Measurements from ENCODE around the gene PHF20. TPM values are rescaled to one million over a fixed set of nuclear protein-coding genes. Genes with fewer than 3 reads are reported as not detected.

The PHF20 gene
- total and polyA plus RNA-seq, 9 donors, result 17.6 to 70.0 (median 47.0) TPM

GRCh38 chr20:35978041-35978513 lies 206.3 kb downstream of the PHF20 start:
- 90 to 94% (median 93%) methylated on average over 9 of the region's 9 CpGs for WGBS, 3 donors
- Histone ChIP-seq H3K27ac (no peak overlapping the region), H3K4me1 (ENCODE audit: insufficient read depth) (no peaks in the 10 kb centered on the region), H3K36me3 (no peaks in the 10 kb centered on the region), H3K27me3 (no peaks in the 10 kb centered on the region), H3K4me3 (no peak overlapping the region), H3K9me3 (no peaks in the 10 kb centered on the region)
- TF ChIP-seq POLR2A (IDR thresholded peaks at IDR 0.05) (no peak), EP300 (IDR thresholded peaks at IDR 0.05) (no peak)
- TF ChIP-seq, protein P1, sequence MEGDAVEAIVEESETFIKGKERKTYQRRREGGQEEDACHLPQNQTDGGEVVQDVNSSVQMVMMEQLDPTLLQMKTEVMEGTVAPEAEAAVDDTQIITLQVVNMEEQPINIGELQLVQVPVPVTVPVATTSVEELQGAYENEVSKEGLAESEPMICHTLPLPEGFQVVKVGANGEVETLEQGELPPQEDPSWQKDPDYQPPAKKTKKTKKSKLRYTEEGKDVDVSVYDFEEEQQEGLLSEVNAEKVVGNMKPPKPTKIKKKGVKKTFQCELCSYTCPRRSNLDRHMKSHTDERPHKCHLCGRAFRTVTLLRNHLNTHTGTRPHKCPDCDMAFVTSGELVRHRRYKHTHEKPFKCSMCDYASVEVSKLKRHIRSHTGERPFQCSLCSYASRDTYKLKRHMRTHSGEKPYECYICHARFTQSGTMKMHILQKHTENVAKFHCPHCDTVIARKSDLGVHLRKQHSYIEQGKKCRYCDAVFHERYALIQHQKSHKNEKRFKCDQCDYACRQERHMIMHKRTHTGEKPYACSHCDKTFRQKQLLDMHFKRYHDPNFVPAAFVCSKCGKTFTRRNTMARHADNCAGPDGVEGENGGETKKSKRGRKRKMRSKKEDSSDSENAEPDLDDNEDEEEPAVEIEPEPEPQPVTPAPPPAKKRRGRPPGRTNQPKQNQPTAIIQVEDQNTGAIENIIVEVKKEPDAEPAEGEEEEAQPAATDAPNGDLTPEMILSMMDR (IDR thresholded peaks at IDR 0.05), result no peak
- no peak for DNase-seq
- intact Hi-C loops (cut with DNase I), result no loop called here

DNA sequence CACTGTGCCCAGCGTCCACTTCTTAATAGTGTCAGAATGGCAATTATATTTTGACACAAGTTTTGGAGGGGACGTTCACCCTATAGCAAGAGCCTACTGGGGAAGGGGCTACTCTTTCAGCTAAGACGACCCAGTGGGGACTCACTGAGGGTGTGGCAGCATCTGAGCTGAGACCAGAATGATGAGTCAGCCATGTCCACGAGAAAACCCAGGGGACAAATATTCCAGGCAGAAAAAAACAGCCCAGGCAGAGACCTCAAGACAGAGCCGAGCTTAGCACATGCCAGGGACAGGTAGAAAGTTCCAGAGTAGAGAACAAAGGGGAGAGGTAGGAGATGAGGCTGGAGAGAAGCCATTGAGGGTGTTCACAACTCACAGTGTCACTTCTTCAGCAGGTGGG lies 207.7 kb downstream of the PHF20 start:
- no peak for DNase-seq
- Histone ChIP-seq H3K27ac (no peak overlapping the region), H3K9me3 (no peaks in the 10 kb centered on the region), H3K4me3 (no peak overlapping the region), H3K36me3 (no peaks in the 10 kb centered on the region), H3K27me3 (no peaks in the 10 kb centered on the region), H3K4me1 (ENCODE audit: insufficient read depth) (no peaks in the 10 kb centered on the region)
- 65 to 74% (median 71%) methylated on average over 5 of the region's 5 CpGs for WGBS, 3 donors
- TF ChIP-seq POLR2A (IDR thresholded peaks at IDR 0.05) (no peak), EP300 (IDR thresholded peaks at IDR 0.05) (no peak)
- TF ChIP-seq, protein P1 (IDR thresholded peaks at IDR 0.05), result no peak
- intact Hi-C loops (cut with DNase I), result no loop called here

DNA sequence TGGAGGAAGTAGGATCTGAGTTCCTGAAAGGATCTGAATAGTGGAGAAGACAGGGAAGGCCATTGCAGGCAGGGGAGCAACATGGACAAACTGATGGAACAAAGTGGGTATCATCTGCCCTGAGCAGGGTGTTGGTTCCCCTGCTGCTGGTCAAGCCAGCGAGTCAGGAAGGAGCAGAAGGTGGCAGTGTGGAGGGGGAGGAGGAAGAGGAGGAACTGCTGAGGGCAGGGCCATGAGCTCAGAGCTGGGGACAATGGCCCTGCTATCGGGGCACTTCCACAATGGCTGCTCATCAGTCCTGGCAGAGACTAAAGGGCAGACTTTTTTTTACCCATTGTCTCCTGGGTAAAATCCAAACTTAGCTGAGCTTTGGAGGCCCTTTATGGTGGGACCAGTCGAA lies 210.2 kb downstream of the PHF20 start:
- no peaks in the 10 kb centered on the region for H3K36me3 ChIP-seq
- H3K27ac ChIP-seq, result no peak overlapping the region
- H3K4me1 ChIP-seq (ENCODE audit: insufficient read depth), result no peaks in the 10 kb centered on the region
- DNase-seq, result no peak
- 68 to 78% (median 76%) methylated on average over 3 of the region's 3 CpGs for WGBS, 3 donors
- TF ChIP-seq, protein P1 (IDR thresholded peaks at IDR 0.05), result no peak
- TF ChIP-seq POLR2A (IDR thresholded peaks at IDR 0.05), result no peak
- no peak for TF ChIP-seq EP300 (IDR thresholded peaks at IDR 0.05)
- intact Hi-C loops (cut with DNase I), result no loop called here
- H3K4me3 ChIP-seq, result no peak overlapping the region
- no peaks in the 10 kb centered on the region for H3K9me3 ChIP-seq
- H3K27me3 ChIP-seq, result no peaks in the 10 kb centered on the region

GRCh38 chr20:35984382-35984781 lies 212.6 kb downstream of the PHF20 start:
- Histone ChIP-seq H3K9me3 (no peaks in the 10 kb centered on the region), H3K4me1 (ENCODE audit: insufficient read depth) (no peaks in the 10 kb centered on the region), H3K4me3 (no peak overlapping the region), H3K27me3 (no peaks in the 10 kb centered on the region), H3K36me3 (no peaks in the 10 kb centered on the region), H3K27ac (no peak overlapping the region)
- no peak for DNase-seq
- no peak for TF ChIP-seq POLR2A (IDR thresholded peaks at IDR 0.05)
- no peak for TF ChIP-seq EP300 (IDR thresholded peaks at IDR 0.05)
- TF ChIP-seq, protein P1 (IDR thresholded peaks at IDR 0.05), result no peak
- WGBS, 3 donors, result 73 to 78% (median 75%) methylated on average over 6 of the region's 6 CpGs
- intact Hi-C loops (cut with DNase I), result no loop called here

All from ovary (tissue), 9 donors.